SKM-1 treated with dmso at 0.1 percent for 144 hours (cell line): ENCODE data around the gene PEX13.

ENCODE experiments used
- DNase-seq: peaks from one replicate; lab custom pipeline; 2025; ENCODE audit not compliant: unreplicated experiment; lab: John Stamatoyannopoulos, UW

The PEX13 gene

GRCh38 chr2:61065714-61066709 lies 48.5 kb downstream of the PEX13 start, which contains the start of gene SANBR:
Gene SANBR, plus strand, starts transcription at chr2:61065871. Its CDS starts 4,480 bp downstream, at chr2:61070351.
- DNase-seq = peak; percentile 90

GRCh38 chr2:61074100-61074499 lies 56.6 kb downstream of the PEX13 start:
- no peak for DNase-seq

GRCh38 chr2:61085883-61086282 lies 68.4 kb downstream of the PEX13 start:
- no peak for DNase-seq

GRCh38 chr2:61089797-61090196 lies 72.3 kb downstream of the PEX13 start:
- DNase-seq = no peak

GRCh38 chr2:61090386-61090921 lies 72.9 kb downstream of the PEX13 start:
- no peak for DNase-seq

- no peak for DNase-seq
These were observed 74.0 kb downstream of the PEX13 start for GRCh38 chr2:61091485-61091884.

GRCh38 chr2:61096438-61096837 lies 78.9 kb downstream of the PEX13 start:
- no peak for DNase-seq

GRCh38 chr2:61100801-61101200 lies 83.3 kb downstream of the PEX13 start:
- DNase-seq = no peak
